GM19238 (cell line): ENCODE measurements around the gene SYPL1.

Experiments
- DNase-seq: peaks from one replicate; pipeline ENCODE4 v3.0.0; 2011; ENCODE audit warnings: low spot score; ENCODE audit not compliant: insufficient read length

The SYPL1 gene

GRCh38 chr7:106053109-106053508 is 59.0 kb downstream of the SYPL1 start:
- no peak for DNase-seq

DNA sequence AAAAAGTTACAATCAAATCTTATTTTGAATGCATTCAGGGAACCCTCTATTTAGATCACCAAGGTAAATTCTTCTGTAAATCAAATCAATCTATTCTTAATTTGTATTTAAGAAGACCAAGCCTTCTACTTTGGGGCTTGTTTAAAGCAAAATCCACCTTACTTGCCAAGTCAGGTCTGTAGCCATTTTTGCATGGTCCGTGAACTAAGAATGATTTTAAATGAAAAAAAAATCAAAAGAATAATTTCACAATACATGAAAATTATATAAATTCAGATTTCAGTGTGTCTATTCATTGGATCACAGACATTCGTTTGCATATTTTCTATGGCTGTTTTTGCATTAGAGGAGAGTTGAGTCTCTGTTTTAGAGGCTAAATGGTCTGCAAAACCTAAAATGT is 59.4 kb downstream of the SYPL1 start:
- no peak for DNase-seq

DNA sequence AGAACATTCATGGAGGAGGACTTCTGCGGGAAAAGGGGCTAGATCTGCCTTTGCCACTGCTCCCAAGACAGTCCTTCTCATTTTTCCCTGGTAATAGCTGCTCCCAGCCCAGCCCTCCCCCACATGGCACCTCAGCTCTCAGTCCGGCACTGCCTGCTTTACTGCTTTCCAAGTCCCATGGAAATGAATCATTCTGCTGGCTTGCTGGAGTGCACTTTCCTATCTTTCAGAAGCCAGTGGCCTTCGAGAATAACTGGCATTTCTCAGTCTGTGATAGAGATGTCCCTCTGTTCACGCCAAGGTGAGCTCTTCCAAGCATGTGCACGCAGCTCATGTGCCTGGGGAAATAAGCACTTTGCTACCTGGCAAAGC is 61.4 kb downstream of the SYPL1 start:
- DNase-seq, result no peak

- DNase-seq, result no peak
Measured at GRCh38 chr7:106050002-106050745, 61.9 kb downstream of the SYPL1 start.

- no peak for DNase-seq
Measured at GRCh38 chr7:106049139-106049752, 62.9 kb downstream of the SYPL1 start.

- no peak for DNase-seq
Measured at GRCh38 chr7:106048706-106049020, 63.4 kb downstream of the SYPL1 start.

DNA sequence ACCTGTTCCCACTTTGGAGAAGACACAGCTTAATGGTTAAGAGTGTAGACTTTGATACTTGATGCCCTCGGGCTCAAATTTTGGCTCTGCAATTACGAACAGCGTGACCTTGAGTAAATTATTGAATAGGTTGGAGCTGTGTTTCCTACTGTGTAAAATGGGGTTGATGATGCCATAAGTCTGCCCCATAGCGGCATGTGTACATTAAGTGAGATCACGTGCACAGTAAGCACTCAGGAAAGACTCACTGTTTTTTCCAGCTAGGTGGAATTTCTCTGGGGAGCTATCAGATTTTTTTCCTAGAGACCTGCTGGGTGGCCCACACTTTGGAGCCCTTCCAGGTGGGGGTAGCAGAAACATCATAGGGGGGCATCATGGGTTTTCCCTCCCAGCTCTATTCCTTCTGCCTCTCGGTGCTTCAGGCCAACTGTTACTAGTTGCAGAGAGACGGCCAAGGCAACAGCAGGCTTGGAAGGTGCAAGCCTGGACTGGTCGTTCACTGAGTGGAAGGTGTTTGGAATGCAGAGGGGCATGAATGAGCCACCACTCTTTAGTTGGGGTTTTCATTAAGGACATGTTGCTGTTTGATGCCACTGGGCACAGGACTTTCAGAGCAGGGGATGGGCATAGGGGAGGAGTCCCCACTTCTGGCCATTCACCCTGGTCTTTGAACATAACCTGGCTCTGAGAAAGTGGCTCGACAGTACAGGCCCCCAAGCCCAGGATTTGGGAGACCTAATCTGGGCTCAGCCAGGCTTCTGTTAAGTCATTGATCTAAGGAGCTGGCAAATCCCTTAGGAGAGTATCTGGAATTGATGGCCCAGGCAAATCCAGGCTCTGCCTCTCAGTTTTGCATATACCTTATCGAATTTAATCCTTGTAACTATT is 64.0 kb downstream of the SYPL1 start:
- DNase-seq, result no peak

DNA sequence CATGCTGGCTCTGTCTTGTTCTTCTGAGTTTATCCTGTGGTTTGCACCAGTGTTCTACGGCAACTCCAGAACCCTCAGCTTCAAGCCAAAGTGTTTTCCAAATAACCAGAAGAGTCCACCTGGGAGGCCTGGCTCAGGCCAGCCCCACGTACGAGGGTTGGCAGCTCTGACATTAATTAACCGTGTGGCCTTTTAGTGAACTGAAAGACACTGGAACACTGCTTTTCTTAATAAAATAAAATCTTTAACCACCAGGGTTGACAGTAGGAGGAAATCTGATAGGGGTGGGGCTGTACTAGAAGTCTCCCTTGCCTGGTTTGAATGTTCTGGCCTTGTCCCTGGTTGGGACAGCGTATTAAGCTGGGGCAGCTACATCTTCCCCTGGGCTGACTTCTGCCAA is 64.9 kb downstream of the SYPL1 start:
- no peak for DNase-seq

DNA sequence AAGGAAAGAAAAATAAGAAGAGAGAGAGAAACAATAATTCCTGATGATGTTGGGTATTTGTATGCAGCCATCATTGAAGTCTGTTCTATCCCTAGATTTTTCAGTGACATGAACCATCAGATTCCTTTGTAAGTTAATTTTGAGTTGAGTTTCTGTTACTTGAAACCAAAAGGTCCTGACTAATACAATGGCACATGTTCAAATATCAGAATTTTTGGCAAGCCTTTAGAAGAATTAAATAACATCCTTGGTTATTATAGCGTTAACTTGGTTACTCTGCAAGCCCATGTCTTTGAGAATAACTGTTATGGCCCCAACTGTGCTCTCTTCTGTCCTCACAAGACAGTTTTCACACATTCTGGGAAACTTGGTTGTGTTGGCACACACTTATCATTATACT is 66.5 kb downstream of the SYPL1 start:
- no peak for DNase-seq

DNA sequence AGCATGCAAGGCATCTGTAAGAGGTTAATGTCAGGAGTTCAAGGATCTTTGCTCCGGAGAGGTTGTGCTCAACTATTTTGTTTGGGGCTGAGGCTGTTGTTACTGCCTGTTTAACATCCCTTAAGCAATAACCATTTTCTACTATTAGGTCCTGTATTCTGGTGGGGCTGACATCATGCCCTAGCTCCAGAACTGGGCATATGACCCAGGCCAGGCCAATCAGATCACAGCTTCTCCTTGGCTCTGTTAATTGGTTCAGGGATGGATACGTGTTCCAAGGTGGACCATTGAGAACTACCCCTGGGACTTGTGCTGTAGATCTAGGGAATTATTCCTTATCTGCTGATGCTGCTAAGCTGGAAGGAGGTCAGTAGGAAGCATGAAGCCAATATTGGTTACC is 67.0 kb downstream of the SYPL1 start:
- no peak for DNase-seq

GRCh38 chr7:106042196-106042611 is 69.9 kb downstream of the SYPL1 start:
- no peak for DNase-seq

DNA sequence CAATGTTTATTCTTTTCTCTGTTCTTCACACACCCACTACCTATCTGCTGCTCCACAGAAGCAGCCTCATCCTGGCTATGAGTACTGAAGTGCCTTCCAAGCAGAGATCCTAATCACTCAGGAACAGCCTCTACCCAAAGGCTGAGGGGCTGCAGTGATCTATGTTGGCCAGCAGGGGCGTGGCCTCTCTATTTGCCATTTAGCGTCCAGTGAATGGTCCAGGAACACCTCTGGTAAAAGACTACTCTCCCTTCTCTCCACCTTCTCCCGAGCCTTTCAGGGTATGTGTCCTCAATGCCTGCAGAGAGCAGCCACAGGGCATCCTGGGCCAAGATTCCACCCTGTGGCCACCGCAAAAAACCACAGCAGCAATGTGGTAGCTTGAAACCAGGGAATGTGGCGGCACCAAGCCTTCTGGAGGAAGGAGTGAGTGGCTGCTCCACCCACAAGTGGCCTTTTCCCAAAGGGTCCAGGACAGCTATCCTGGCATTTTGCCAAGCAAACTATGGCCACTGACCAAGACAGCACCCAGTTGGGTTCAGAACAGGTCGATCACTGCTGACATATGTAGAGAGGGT is 70.9 kb downstream of the SYPL1 start:
- peak; percentile 51 for DNase-seq
